ENCODE results near the gene STX3.

Gene STX3

DNA sequence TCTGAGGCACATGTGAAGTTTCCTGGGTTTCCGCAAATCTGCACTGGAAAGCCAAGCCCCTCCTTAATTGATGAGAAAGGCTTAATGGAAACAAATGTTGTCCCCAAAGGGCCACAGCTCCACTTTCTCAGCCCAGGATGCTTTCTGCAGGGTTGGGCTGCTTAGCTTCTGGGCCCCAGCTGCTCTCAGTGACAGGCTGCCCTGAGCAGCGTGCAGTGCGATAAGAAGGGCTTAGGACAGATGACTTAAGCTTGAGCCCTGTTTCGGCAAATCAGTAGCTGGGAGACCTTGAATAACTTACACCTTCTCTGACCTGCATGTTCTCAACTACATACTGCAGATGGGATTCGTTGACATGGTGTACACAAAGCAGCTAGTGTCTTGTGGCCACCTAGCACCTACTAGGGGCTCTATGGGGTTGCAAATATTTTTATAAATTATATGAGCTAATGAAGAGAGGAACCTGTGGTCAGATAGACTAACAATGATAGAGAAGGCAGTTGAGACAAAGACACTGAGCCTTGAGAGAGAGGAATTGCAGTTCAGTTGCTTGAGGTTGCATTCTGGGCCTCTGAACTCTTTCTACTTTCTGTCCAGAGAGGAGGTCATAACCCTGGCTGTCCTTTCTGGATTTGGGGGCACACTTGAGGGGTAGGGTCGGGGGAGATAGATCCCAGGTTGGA, 11.5 kb downstream of the STX3 start:
- no peak for TF ChIP-seq CTCF (IDR thresholded peaks at IDR 0.05; ENCODE audit: control extremely low read depth, extremely low read depth, low read depth, missing control alignments)
- ChIA-PET POLR2A (no interaction called here), CTCF (interaction anchor here (1.2 to 5.3 kb wide), 5 partner anchors 9 to 35 kb away, joined by 3 to 27 read pairs (median 3); partner anchors contain the start of gene STX3)
- DNase-seq (ENCODE audit: extremely low spot score), result no peak

DNA sequence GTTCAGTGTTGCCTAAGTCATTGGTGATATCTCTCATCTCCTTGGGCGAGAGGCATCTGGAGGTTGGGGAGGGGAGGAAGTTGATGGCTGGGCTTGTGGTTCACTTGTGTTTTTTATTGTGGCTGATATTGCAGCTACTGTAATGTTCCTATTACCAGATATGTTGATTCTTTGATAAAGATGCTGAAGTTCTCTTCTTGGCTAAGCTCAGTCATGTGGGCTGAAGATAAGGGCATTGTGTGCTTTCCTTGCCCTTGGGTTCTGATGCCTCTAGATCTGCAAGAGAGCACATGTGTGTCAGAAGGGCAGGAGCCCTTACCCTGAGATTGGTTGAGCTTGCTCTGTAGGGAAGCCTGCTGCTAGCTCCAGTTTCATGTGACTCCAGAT, 12.0 kb downstream of the STX3 start:
- CTCF ChIA-PET, result interaction anchor here (1.1 to 5.3 kb wide), 6 partner anchors 10 to 34 kb away, joined by 3 to 27 read pairs (median 3); partner anchors contain the start of gene STX3
- no peak for TF ChIP-seq CTCF (IDR thresholded peaks at IDR 0.05; ENCODE audit: control extremely low read depth, extremely low read depth, low read depth, missing control alignments)
- POLR2A ChIA-PET, result no interaction called here
- DNase-seq (ENCODE audit: extremely low spot score), result no peak

DNA sequence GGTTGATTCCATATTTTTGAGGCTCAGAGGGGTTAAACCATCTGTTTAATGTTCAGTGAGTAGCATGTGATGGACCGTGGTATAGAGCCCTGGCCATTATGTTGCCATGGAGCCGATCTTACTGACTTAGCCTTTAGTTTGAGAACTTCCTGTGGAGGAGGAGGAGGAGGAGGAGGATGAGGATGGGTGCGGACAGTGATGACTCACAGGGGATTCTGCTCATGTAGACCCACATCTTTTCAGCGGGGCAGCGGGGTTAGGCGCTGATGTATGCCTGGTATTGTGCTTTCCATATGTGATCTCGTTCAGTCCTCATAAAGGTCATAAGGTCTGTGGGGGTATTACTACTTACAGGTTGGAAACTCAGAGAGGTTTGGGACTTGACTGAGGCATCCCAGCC, 13.9 kb downstream of the STX3 start:
- TF ChIP-seq CTCF (IDR thresholded peaks at IDR 0.05; ENCODE audit: control extremely low read depth, extremely low read depth, low read depth, missing control alignments), result no peak
- no peak for DNase-seq (ENCODE audit: extremely low spot score)
- ChIA-PET POLR2A (no interaction called here), CTCF (no interaction called here)

DNA sequence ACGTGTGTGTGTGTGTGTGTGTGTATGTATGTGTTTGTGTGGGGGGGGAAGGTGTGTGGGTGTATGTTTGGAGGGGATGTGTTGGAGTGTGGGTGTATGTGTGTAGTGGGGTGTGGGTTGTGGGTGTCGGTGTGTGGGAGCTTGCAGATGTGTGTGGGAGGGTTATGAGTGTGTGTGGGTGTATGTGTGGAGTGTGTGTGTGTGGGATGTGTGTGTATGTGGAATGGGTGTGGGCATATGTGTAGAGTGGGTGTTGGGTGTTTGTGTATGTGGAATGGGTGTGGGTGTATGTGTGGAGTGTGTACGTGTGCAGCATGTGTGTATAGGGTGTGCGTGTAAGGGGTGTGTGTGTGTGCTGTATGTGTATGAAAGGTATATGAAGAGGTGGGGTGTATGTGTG, 14.7 kb downstream of the STX3 start:
- TF ChIP-seq CTCF (IDR thresholded peaks at IDR 0.05; ENCODE audit: control extremely low read depth, extremely low read depth, low read depth, missing control alignments), result no peak
- ChIA-PET POLR2A (no interaction called here), CTCF (no interaction called here)
- no peak for DNase-seq (ENCODE audit: extremely low spot score)

DNA sequence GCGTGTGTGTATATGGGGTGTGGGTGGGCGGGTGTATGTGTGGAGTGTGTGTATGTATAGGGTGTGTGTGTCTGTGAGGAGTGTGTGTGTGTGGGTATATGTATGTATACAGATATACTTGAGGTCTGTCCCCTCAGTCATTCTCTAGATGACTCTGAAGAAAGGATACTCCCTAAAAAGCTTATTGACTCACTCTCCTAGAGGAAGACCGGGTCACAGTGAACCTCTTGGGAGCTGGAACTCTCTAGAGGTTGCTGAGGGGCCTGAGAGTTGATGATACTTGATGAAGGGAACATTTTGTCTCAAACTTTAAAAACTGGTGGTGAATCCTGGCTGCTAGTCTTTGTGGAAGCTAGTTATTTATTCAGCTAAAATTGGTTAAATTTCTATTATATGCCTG, 15.1 kb downstream of the STX3 start:
- ChIA-PET POLR2A (no interaction called here), CTCF (interaction anchor here (1.0 to 1.2 kb wide), 2 partner anchors 14 to 16 kb away, joined by 4 to 5 read pairs; partner anchors contain the start of gene STX3)
- TF ChIP-seq CTCF (IDR thresholded peaks at IDR 0.05; ENCODE audit: control extremely low read depth, extremely low read depth, low read depth, missing control alignments), result no peak
- no peak for DNase-seq (ENCODE audit: extremely low spot score)

DNA sequence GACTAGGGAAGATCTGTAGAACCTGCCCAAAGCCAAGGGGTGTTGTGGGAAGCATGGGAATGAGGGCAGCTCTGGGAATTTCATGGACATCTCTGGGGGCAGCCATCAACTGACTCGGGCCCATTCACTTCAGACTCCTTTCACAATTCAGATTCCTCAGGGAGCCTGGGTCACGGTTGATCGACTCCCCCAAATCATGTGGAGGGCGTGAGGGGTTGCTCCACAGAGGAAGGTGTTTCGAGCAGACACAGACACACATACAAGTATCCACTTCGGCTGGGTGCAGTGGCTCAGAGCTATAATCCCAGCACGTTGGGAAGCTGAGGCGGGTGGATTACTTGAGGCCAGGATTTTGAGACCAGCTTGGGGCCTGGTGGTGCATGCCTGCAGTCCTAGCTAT, 15.7 kb downstream of the STX3 start:
- TF ChIP-seq CTCF (IDR thresholded peaks at IDR 0.05; ENCODE audit: control extremely low read depth, extremely low read depth, low read depth, missing control alignments), result no peak
- DNase-seq (ENCODE audit: extremely low spot score), result no peak
- POLR2A ChIA-PET, result no interaction called here
- CTCF ChIA-PET, result interaction anchor here (1.0 to 2.1 kb wide), 5 partner anchors 9 to 31 kb away, joined by 4 to 6 read pairs (median 4); partner anchors contain the start of gene STX3

Measured in GM10248 (cell line).